A549 (cell line): Measurements from ENCODE around the gene IFI30. TPM values are rescaled to one million over a fixed set of nuclear protein-coding genes. Genes with fewer than 3 reads are reported as not detected.

Experiments
- ATAC-seq, 2 experiments: fragments of 200-7000 bp in 1 of 2; fragments of >200 bp in 1 of 2; cut with Nextera tagmentation in 1 of 2; cut with Tn5 transposase in 1 of 2; 3 replicates each; pipeline versions ENCODE4 v1.8.0 to v1.9.1; 2018 to 2020; ENCODE audit warnings: mild to moderate bottlenecking in 1 of 2, moderate library complexity in 1 of 2
- CTCF ChIA-PET: fragments of 300-600 bp; sonication (Branson Sonifier 250); formaldehyde crosslinking; extraction: SDS; loops from one replicate; lab custom pipeline; 2021; ENCODE audit warnings: antibody characterized with exemption, inconsistent platforms; lab: Yijun Ruan, JAX
- POLR2A ChIA-PET: fragments of 350-600 bp; formaldehyde crosslinking; extraction: SDS; loops from one replicate; lab custom pipeline; 2021; ENCODE audit warnings: antibody characterized with exemption, inconsistent platforms; lab: Yijun Ruan, JAX
- DNase-seq, 2 experiments: peaks; one replicate each; pipeline versions ENCODE4 v3.0.0 to v3.0.0-alpha.2; 2011 to 2016; ENCODE audit warnings: low read depth in 1 of 2, low spot score in 1 of 2
- FAIRE-seq: peaks from 2 replicates; lab custom pipeline; 2011; peaks lifted over from hg19 to GRCh38; lab: Jason Lieb, UNC
- H3K27ac ChIP-seq, 2 experiments: fragments of >200 bp; sonication (Bioruptor Twin); formaldehyde crosslinking; 3 replicates each; pipeline ENCODE4 v1.5.1; 2016 to 2017
- H3K4me1 ChIP-seq: fragments of >200 bp; sonication (Bioruptor Twin); formaldehyde crosslinking; 3 replicates; pipeline ENCODE4 v1.6.1; 2016
- H3K4me2 ChIP-seq: fragments of >200 bp; sonication (Bioruptor Twin); formaldehyde crosslinking; 3 replicates; pipeline ENCODE4 v1.6.1; 2016
- H3K4me3 ChIP-seq: fragments of >200 bp; sonication (Bioruptor Twin); formaldehyde crosslinking; 3 replicates; pipeline ENCODE4 v1.5.1; 2016
- H3K9me3 ChIP-seq: fragments of >200 bp; sonication (Bioruptor Twin); formaldehyde crosslinking; 3 replicates; pipeline ENCODE4 v1.6.1; 2016
- CEBPB ChIP-seq, 2 experiments: fragments of >200 bp in 1 of 2; sonication (Bioruptor Twin) in 1 of 2; formaldehyde crosslinking in 1 of 2; IDR thresholded peaks; 2 replicates each; pipeline ENCODE4 v1.6.1; 2012 to 2016
- CHD2 ChIP-seq: fragments of 150-350 bp; IDR thresholded peaks from 2 replicates; pipeline ENCODE4 v1.6.1; 2014; ENCODE audit warnings: low read length; ENCODE audit not compliant: partially characterized antibody
- CHD4 ChIP-seq: fragments of 200-600 bp; sonication (generic); IDR thresholded peaks from 2 replicates; pipeline ENCODE4 v1.6.1; 2016; ENCODE audit warnings: antibody characterized with exemption, mild to moderate bottlenecking, borderline replicate concordance
- EHMT2 ChIP-seq: fragments of 200-600 bp; sonication (generic); IDR thresholded peaks from 2 replicates; pipeline ENCODE4 v1.6.1; 2016; ENCODE audit warnings: antibody characterized with exemption, low read depth, mild to moderate bottlenecking, moderate library complexity
- ESRRA ChIP-seq: fragments of 150-350 bp; IDR thresholded peaks from 2 replicates; pipeline ENCODE4 v1.6.1; 2014; ENCODE audit warnings: mild to moderate bottlenecking, low read length, borderline replicate concordance
- FOSL2 ChIP-seq, 2 experiments: fragments of 450-650 bp in 1 of 2; fragments of >200 bp in 1 of 2; sonication (Bioruptor Twin) in 1 of 2; formaldehyde crosslinking; IDR thresholded peaks; 2 replicates each; pipeline versions ENCODE4 v1.5.0 to v1.6.1; 2016 to 2020; ENCODE audit warnings: mild to moderate bottlenecking in 1 of 2, moderate library complexity in 1 of 2
- HDAC2 ChIP-seq: fragments of 200-600 bp; sonication (generic); IDR thresholded peaks from 2 replicates; pipeline ENCODE4 v1.6.1; 2016
- HEYL ChIP-seq: fragments of 250-450 bp; sonication (Bioruptor Pico); IDR thresholded peaks from 2 replicates; pipeline ENCODE4 v1.8.0; 2021; ENCODE audit warnings: mild to moderate bottlenecking, moderate library complexity
- HOXA7 ChIP-seq: fragments of 250-450 bp; sonication (Bioruptor Pico); IDR thresholded peaks from 2 replicates; pipeline ENCODE4 v1.5.0; 2020; ENCODE audit warnings: mild to moderate bottlenecking, moderate library complexity
- JUNB ChIP-seq: fragments of >200 bp; sonication (Bioruptor Twin); formaldehyde crosslinking; IDR thresholded peaks from 2 replicates; pipeline ENCODE4 v1.6.1; 2016
- KDM5A ChIP-seq: fragments of 200-600 bp; sonication (generic); IDR thresholded peaks from 2 replicates; pipeline ENCODE4 v1.6.1; 2016; ENCODE audit warnings: antibody characterized with exemption, mild to moderate bottlenecking
- MAZ ChIP-seq: fragments of 150-350 bp; IDR thresholded peaks from 2 replicates; pipeline ENCODE4 v1.6.1; 2014; ENCODE audit warnings: antibody characterized with exemption, low read depth, low read length, borderline replicate concordance
- MYC ChIP-seq: IDR thresholded peaks from 2 replicates; pipeline ENCODE4 v1.6.1; 2012; ENCODE audit warnings: mild to moderate bottlenecking, inconsistent platforms, low read length, improper control_type of control experiment, borderline replicate concordance
- PHF8 ChIP-seq: fragments of 200-600 bp; sonication (generic); IDR thresholded peaks from 2 replicates; pipeline ENCODE4 v1.6.1; 2016; ENCODE audit warnings: low read depth, mild to moderate bottlenecking, antibody characterized with exemption, moderate library complexity, borderline replicate concordance
- RAD21 ChIP-seq, 2 experiments: fragments of >200 bp in 1 of 2; sonication (Bioruptor Twin) in 1 of 2; formaldehyde crosslinking in 1 of 2; IDR thresholded peaks in 1 of 2; conservative IDR thresholded peaks in 1 of 2; 2 replicates in 1 of 2; 3 replicates in 1 of 2; pipeline ENCODE4 v1.6.1; 2012 to 2018; ENCODE audit warnings: inconsistent platforms in 1 of 2
- TP53 ChIP-seq: fragments of 250-450 bp; sonication (Bioruptor Pico); IDR thresholded peaks from 2 replicates; pipeline ENCODE4 v1.5.0; 2021; ENCODE audit warnings: mild to moderate bottlenecking, moderate library complexity
- ZC3H11A ChIP-seq: fragments of 450-650 bp; IDR thresholded peaks from 2 replicates; pipeline ENCODE4 v1.6.1; 2014; ENCODE audit warnings: antibody characterized with exemption, mild to moderate bottlenecking
- ZFP36 ChIP-seq: fragments of 450-650 bp; IDR thresholded peaks from 2 replicates; pipeline ENCODE4 v1.6.1; 2014; ENCODE audit warnings: borderline replicate concordance; ENCODE audit not compliant: partially characterized antibody
- WGBS: methylation state at CpG from one replicate; pipeline ENCODE4 v1.1.6; 2017; ENCODE audit errors: missing lambda C conversion rate; 5-methylcytosine and 5-hydroxymethylcytosine counted together
- polyA plus RNA-seq, 4 experiments: library from polyadenylated mRNA; depleted of rRNA in 3 of 4; stranded (reverse); fragments of >200 nt; fragmentation: RNase III in 1 of 4; extraction: RNeasy Plus Mini Kit Qiagen cat#74134 plus additional on column Dnase treatment in 1 of 4; gene quantifications; 2 replicates in 3 of 4; 3 replicates in 1 of 4; pipeline ENCODE4 v1.2.3, GENCODE V29; 2011 to 2017
- TF ChIP-seq, protein P1 (sequence below): fragments of 250-450 bp; sonication (Bioruptor Pico); IDR thresholded peaks from 2 replicates; pipeline ENCODE4 v1.5.0; 2020; ENCODE audit warnings: low read depth, mild to moderate bottlenecking, moderate library complexity
- TF ChIP-seq, protein P2 (sequence below): IDR thresholded peaks from 2 replicates; pipeline ENCODE4 v1.6.1; 2012; ENCODE audit warnings: low read depth, borderline replicate concordance
- TF ChIP-seq, protein P3 (sequence below): fragments of >200 bp; sonication (Bioruptor Twin); formaldehyde crosslinking; IDR thresholded peaks from 3 replicates; pipeline ENCODE4 v1.5.1; 2016

IFI30 gene
- polyA plus RNA-seq, 2 of the 4 experiments (the other 2 are of a cell fraction) = 11.2 to 13.5 TPM

DNA sequence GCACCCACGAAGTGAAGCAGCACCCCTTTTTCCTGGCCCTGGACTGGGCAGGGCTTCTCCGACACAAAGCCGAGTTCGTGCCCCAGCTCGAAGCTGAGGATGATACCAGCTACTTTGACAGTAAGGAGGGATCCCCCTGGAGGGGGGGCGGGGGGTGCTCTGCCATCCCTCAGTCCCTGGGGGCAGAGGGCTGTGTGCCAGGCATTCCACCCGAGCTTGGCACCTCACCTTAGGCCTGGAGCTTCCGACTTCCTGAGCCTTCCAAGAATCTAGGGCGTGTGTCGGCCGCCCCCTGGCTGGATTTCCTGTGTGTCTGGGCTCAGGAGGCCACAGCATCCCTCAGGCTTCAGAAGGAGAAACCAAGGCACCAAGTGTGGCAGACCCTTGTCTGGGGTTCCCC lies 36.4 kb upstream of the IFI30 start:
- TF ChIP-seq PHF8 (no peak), KDM5A (no peak), ESRRA (no peak), HEYL (CRISPR knock-in tag) (no peak), FOSL2 (IDR thresholded peaks at IDR 0.05) (no peak), FOSL2 (CRISPR knock-in tag; IDR thresholded peaks at IDR 0.05) (no peak), CHD2 (no peak), HOXA7 (CRISPR knock-in tag) (no peak)
- CTCF ChIA-PET = interaction anchor here (1.6 to 2.5 kb wide), 3 partner anchors 12 to 78 kb away, joined by 3 to 7 read pairs (median 4); no protein-coding TSS in a partner anchor
- no peaks in the 10 kb centered on the region for H3K9me3 ChIP-seq
- 0 out of 3 replicates have a peak, but pooled peaks cover 9% of the 10 kb centered on the region for H3K4me1 ChIP-seq
- peak in 1 of 2 experiments; percentile 34; a peak in 1 of 6 replicates for ATAC-seq
- FAIRE-seq = no peak
- no peak overlapping the region for H3K4me2 ChIP-seq
- POLR2A ChIA-PET = no interaction called here
- no peak for DNase-seq
- H3K4me3 ChIP-seq = no peak overlapping the region
- H3K27ac ChIP-seq = no peak overlapping the region
- 48% methylated on average over 3 of the region's 11 CpGs for WGBS

DNA sequence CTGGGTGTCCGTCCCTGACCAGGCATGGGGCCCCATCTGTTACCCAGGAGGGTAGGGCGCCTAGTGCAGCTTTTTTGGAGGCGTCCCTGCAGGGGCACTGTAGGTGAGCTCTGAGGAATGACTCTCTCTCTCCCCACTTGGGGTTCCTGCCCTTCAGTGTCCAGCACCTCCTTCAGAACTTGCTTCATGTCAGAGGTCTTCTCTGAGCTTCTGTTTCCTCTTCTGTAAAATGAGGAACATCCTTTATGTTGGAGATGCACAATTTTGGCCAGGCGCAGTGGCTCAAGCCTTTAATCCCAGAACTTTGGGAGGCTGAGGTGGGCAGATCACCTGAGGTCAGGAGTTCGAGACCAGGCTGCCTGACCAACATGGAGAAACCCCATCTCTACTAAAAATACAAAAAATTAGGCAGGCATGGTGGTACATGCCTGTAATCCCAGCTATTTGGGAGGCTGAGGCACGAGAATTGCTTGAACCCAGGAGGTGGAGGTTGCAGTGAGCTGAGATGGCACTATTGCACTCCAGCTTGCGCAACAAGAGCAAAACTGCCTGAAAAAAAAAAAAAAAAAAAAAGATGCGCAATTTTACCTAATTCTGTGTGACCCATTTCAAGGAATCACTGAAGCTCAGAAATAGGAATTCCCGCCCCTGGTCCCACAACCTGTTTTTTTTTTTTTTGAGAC lies 35.8 kb upstream of the IFI30 start:
- FAIRE-seq = no peak
- ChIA-PET CTCF (interaction anchor here (1.6 to 2.5 kb wide), 3 partner anchors 11 to 77 kb away, joined by 3 to 7 read pairs (median 4); no protein-coding TSS in a partner anchor), POLR2A (no interaction called here)
- 0 out of 3 replicates have a peak, but pooled peaks cover 9% of the 10 kb centered on the region for H3K4me1 ChIP-seq
- no peak overlapping the region for H3K4me2 ChIP-seq
- DNase-seq = no peak
- TF ChIP-seq CHD2 (no peak), CHD4 (no peak), CEBPB (IDR thresholded peaks at IDR 0.05) (peak in 1 of 2 experiments; percentile 39; a peak in 1 of 4 replicates)
- no peak overlapping the region for H3K4me3 ChIP-seq
- no peak overlapping the region for H3K27ac ChIP-seq
- H3K9me3 ChIP-seq = no peaks in the 10 kb centered on the region
- 88% methylated on average over 7 of the region's 9 CpGs for WGBS
- ATAC-seq = no peak

DNA sequence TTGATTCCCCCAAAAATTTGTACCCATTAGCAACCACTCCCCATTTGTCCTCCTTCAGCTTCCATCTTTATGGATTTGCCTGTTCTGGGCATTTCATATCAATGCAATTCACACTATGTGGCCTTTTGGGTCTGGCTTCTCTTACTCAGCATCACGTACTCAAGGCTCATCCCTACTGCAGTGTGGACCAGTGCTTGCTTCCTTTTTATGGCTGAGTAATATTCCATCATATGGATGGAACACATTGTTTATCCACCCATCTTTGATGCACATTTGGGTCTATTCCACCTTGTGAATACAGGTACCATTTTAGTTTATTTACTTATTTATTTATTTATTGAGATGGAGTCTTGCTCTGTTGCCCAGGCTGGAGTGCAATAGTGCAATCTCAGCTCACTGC lies 33.1 kb upstream of the IFI30 start:
- FAIRE-seq = no peak
- ChIA-PET POLR2A (no interaction called here), CTCF (interaction anchor here (1.2 to 1.3 kb wide), 2 partner anchors 12 to 28 kb away, joined by 3 read pairs; no protein-coding TSS in a partner anchor)
- H3K4me3 ChIP-seq = no peak overlapping the region
- WGBS = 94% methylated on average over 1 of the region's 1 CpG
- ATAC-seq = no peak
- H3K27ac ChIP-seq = no peak overlapping the region
- DNase-seq = no peak
- no peaks in the 10 kb centered on the region for H3K9me3 ChIP-seq
- H3K4me2 ChIP-seq = no peak overlapping the region
- H3K4me1 ChIP-seq = 0 out of 3 replicates have a peak, but pooled peaks cover 9% of the 10 kb centered on the region
- TF ChIP-seq EHMT2 = no peak
- TF ChIP-seq ZFP36 = no peak

DNA sequence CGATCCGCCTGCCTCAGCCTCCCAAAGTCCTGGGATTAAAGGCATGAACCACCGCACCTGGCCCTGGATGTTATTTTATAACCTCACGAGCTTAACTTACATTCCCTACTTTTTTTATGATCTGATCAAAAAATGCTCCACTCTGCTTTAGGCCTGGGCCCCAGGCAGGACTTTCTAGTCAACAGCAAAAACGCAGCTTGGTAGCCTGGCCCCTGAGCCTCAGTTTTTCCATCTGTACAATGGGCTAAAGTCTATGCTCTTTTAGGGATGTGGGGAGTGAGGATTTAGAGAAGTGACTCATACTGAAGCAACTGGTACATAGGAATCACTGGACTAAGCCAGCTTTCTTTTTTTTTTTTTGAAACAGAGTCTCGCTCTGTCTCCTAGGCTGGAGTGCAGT lies 32.6 kb upstream of the IFI30 start:
- ATAC-seq = no peak
- no peaks in the 10 kb centered on the region for H3K9me3 ChIP-seq
- CTCF ChIA-PET = interaction anchor here (0.9 to 1.3 kb wide), 4 partner anchors 12 to 112 kb away, joined by 3 read pairs; no protein-coding TSS in a partner anchor
- no peak for TF ChIP-seq JUNB
- TF ChIP-seq RAD21 (conservative IDR thresholded peaks at IDR 0.05 in 1 of 2, IDR thresholded peaks at IDR 0.05 in 1 of 2) = no peak
- TF ChIP-seq, protein P1, sequence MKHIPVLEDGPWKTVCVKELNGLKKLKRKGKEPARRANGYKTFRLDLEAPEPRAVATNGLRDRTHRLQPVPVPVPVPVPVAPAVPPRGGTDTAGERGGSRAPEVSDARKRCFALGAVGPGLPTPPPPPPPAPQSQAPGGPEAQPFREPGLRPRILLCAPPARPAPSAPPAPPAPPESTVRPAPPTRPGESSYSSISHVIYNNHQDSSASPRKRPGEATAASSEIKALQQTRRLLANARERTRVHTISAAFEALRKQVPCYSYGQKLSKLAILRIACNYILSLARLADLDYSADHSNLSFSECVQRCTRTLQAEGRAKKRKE = no peak
- TF ChIP-seq PHF8 = no peak
- TF ChIP-seq, protein P2, sequence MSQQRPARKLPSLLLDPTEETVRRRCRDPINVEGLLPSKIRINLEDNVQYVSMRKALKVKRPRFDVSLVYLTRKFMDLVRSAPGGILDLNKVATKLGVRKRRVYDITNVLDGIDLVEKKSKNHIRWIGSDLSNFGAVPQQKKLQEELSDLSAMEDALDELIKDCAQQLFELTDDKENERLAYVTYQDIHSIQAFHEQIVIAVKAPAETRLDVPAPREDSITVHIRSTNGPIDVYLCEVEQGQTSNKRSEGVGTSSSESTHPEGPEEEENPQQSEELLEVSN = no peak
- TF ChIP-seq MYC = no peak
- TF ChIP-seq ZC3H11A = no peak
- no peak for TF ChIP-seq TP53
- no peak for TF ChIP-seq KDM5A
- TF ChIP-seq HDAC2 = no peak
- TF ChIP-seq FOSL2 (IDR thresholded peaks at IDR 0.05) = no peak
- no peak for TF ChIP-seq FOSL2 (CRISPR knock-in tag; IDR thresholded peaks at IDR 0.05)
- TF ChIP-seq, protein P3, sequence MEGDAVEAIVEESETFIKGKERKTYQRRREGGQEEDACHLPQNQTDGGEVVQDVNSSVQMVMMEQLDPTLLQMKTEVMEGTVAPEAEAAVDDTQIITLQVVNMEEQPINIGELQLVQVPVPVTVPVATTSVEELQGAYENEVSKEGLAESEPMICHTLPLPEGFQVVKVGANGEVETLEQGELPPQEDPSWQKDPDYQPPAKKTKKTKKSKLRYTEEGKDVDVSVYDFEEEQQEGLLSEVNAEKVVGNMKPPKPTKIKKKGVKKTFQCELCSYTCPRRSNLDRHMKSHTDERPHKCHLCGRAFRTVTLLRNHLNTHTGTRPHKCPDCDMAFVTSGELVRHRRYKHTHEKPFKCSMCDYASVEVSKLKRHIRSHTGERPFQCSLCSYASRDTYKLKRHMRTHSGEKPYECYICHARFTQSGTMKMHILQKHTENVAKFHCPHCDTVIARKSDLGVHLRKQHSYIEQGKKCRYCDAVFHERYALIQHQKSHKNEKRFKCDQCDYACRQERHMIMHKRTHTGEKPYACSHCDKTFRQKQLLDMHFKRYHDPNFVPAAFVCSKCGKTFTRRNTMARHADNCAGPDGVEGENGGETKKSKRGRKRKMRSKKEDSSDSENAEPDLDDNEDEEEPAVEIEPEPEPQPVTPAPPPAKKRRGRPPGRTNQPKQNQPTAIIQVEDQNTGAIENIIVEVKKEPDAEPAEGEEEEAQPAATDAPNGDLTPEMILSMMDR = no peak
- TF ChIP-seq MAZ = no peak
- TF ChIP-seq, all 56 proteins: peak for 0
- Histone ChIP-seq H3K27ac (no peak overlapping the region), H3K4me3 (no peak overlapping the region), H3K4me2 (no peak overlapping the region), H3K4me1 (0 out of 3 replicates have a peak, but pooled peaks cover 4% of the 10 kb centered on the region)
- POLR2A ChIA-PET = no interaction called here
- FAIRE-seq = no peak
- no peak for DNase-seq
- 95% methylated on average over 6 of the region's 6 CpGs for WGBS
